Middle frontal gyrus (tissue), 1 donor: Measurements from ENCODE around the gene ZNF76.
"Not testable (repeated sequence)": the region's sequence is repeated elsewhere in the genome, so short reads cannot be mapped to it uniquely, and the experiment has no call there.

Experiments
- DNase-seq: peaks from one replicate; pipeline ENCODE4 v3.0.0-alpha.2; 2015; ENCODE audit warnings: low spot score; ENCODE audit errors: extremely low spot score

The ZNF76 gene

GRCh38 chr6:35328108-35328723 is 68.7 kb downstream of the ZNF76 start:
- no peak for DNase-seq

DNA sequence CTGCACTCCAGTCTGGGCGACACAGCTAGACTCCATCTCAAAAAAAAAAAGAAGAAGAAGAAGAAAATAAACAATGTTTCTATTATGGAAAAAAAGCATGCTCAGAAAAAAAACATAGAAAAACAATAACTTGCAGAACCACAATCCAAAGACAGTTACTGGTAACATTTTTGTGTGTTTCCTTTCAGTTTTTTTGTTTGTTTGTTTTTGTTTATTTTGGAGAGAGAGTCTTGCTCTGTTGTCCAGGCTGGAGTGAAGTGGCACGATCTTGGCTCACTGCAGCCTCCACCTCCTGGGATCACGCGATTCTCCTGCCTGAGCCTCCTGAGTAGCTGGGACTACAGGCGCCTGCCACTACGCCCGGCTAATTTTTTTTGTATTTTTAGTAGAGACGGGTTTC is 69.4 kb downstream of the ZNF76 start:
- not testable (repeated sequence) for DNase-seq

- no peak for DNase-seq
Measured at GRCh38 chr6:35330541-35331119, 71.1 kb downstream of the ZNF76 start.

DNA sequence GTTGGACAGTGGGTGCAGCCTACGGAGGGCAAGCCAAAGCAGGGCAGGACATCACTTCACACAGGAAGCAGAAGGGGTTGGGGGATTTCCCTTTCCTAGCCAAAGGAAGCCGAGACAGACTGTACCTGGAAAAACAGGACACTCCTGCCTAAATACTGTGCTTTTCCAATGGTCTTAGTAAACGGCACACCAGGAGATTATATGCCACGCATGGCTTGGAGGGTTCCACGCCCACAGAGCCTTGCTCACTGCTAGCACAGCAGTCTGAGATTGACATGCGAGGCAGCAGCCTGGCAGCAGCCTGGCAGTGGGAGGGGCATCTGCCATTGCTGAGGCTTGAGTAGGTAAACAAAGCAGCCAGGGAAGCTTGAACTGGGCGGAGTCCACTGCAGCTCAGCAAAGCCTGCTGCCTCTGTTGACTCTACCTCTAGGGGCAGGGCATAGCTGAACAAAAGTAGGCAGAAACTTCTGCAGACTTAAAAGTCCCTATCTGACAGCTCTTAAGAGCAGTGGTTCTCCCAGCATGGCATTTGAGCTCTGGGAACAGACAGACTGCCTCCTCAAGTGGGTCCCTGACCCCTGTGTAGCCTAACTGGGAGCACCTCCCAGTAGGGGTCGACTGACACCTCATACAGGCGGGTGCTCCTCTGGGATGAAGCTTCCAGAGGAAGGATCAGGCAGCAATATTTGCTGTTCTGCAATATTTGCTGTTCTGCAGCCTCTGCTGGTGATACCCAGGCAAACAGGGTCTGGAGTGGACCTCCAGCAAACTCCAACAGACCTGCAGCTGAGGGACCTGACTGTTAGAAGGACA is 72.7 kb downstream of the ZNF76 start:
- DNase-seq = not testable (repeated sequence)

- no peak for DNase-seq
Measured at GRCh38 chr6:35341557-35341956, 82.0 kb downstream of the ZNF76 start.

DNA sequence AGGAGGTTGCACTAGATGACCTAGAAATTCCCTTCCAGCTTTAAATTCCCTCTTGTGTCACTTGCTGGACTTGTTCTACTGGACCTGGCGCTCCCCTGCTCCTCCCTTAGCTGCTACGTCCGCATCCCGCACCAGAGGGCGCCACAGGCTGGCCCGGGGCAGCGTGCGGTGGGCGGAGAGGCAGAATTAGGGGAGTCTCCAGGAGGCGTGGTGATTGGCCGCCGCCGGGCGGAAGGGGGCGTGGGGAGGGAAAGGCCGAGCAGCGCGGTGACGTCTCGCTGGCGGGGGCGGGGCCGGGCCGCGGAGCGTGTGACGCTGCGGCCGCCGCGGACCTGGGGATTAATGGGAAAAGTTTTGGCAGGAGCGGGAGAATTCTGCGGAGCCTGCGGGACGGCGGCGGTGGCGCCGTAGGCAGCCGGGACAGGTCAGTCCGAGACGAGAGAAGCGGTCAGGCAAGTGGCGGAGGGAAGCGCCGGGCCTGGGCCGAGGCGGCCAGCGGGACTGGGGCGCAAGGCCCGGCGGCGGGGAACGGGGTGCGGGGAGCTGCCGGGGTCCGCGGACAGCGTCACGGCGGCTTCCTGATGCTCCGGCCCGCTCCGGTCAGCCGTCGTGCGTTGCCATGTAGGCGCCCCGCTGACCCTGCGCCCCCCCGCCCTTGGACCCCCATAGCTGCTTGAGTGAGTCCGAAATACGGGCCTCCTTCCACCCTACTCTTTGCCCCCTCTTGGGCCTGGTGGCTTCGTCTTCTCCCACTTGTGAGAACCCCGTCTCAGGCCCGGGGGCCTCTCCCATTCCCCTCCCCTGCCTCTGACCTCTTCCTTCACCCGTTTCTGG is 82.9 kb downstream of the ZNF76 start, which contains the start of gene PPARD:
TSS of gene PPARD (plus strand) at position 301 of the 834 bp plus-strand sequence. CDS start 68,530 bp downstream, outside the sequence.
- DNase-seq = peak; percentile 97

GRCh38 chr6:35343092-35343834 is 83.7 kb downstream of the ZNF76 start:
- no peak for DNase-seq

DNA sequence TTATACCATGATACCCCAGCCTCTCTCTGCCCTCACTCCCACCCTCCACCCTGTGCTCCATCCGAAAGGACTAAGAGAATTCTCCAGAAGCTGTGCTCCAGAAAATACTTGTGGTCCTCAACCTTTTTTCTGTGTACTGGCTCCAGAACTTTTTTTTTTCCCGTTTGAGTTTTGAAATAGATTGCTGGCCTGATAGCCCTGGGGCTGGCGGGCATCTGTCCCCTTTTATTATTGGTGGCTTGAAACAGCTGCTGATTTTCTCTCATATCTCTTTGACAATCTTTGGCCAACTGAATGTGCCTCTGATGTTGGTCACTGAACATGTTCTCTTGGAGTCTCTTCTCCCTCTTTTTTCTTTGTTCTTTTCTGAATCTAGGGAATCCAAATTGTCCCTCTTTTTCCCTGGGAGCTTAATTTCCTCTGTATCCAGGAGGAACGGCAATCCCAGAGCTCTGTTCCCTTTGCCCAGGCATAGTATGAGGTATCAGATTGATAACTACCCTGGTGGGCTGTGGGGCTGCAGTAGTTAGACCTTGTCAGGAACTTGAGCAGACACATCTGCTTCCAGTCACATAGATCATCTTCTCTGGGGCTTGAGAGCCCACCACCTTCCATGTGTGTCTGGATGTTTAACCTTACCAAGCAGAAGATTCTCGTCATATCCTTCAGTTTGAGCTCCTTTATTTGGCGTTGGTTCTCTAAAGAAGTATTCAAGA is 84.5 kb downstream of the ZNF76 start:
- DNase-seq = no peak
